OCI-LY3 (cell line): ENCODE measurements around the gene KRTAP5-3.
"Not testable (repeated sequence)": the region's sequence is repeated elsewhere in the genome, so short reads cannot be mapped to it uniquely, and the experiment has no call there.

Experiments used
- H2AFZ ChIP-seq: fragments of 200-600, 300-600 bp; shearing (Covaris generic); 2 replicates; pipeline ENCODE4 v1.6.0; 2014; ENCODE audit warnings: antibody characterized with exemption, low read depth, low read length
- H3K27ac ChIP-seq: fragments of 200-600, 300-600 bp; sonication (generic); 2 replicates; pipeline ENCODE4 v1.5.1; 2014; ENCODE audit warnings: mild to moderate bottlenecking, low read length, moderate library complexity, mixed read lengths
- H3K27me3 ChIP-seq: fragments of 200-600, 300-600 bp; sonication (generic); 2 replicates; pipeline ENCODE4 v1.6.1; 2014; ENCODE audit warnings: low read depth, low read length, mixed read lengths
- H3K36me3 ChIP-seq: fragments of 200-600, 300-600 bp; sonication (generic); replicated peaks from 2 replicates; pipeline ENCODE3; 2014; ENCODE audit warnings: low read depth, low read length, mixed read lengths
- H3K4me1 ChIP-seq: fragments of 300-600, 200-600 bp; sonication (generic); 2 replicates; pipeline ENCODE4 v1.6.1; 2014; ENCODE audit warnings: low read length, mixed read lengths
- H3K4me2 ChIP-seq: fragments of 200-600, 300-600 bp; sonication (generic); 2 replicates; pipeline ENCODE4 v1.6.1; 2014; ENCODE audit warnings: low read length, mixed read lengths
- H3K4me3 ChIP-seq: fragments of 300-600, 200-600 bp; sonication (generic); 2 replicates; pipeline ENCODE4 v1.5.1; 2014; ENCODE audit warnings: antibody characterized with exemption, mild to moderate bottlenecking, low read length, moderate library complexity
- H3K79me2 ChIP-seq: fragments of 300-600, 200-600 bp; shearing (Covaris generic); 2 replicates; pipeline ENCODE4 v1.6.1; 2014; ENCODE audit warnings: mild to moderate bottlenecking, low read length, mixed read lengths
- H3K9ac ChIP-seq: fragments of 300-600, 200-600 bp; shearing (Covaris generic); 2 replicates; pipeline ENCODE4 v1.6.0; 2014; ENCODE audit warnings: mild to moderate bottlenecking, low read length, moderate library complexity
- H3K9me3 ChIP-seq: fragments of 200-600, 300-600 bp; shearing (Covaris generic); 2 replicates; pipeline ENCODE4 v1.6.1; 2014; ENCODE audit warnings: low read length, mixed read lengths; ENCODE audit not compliant: insufficient read depth
- H4K20me1 ChIP-seq: fragments of 200-600, 300-600 bp; sonication (generic); 2 replicates; pipeline ENCODE4 v1.6.1; 2016; ENCODE audit warnings: low read length, mixed read lengths; ENCODE audit not compliant: insufficient read depth
- CTCF ChIP-seq: fragments of 200-600, 300-600 bp; sonication (generic); IDR thresholded peaks from 2 replicates; pipeline ENCODE4 v1.5.1; 2014; ENCODE audit warnings: antibody characterized with exemption, low read length, low read depth
- EZH2phosphoT487 ChIP-seq: fragments of 200-600 bp; shearing (Covaris generic); IDR thresholded peaks from 2 replicates; pipeline ENCODE4 v1.6.1; 2018; ENCODE audit warnings: antibody characterized with exemption, mixed run types, low read depth

The KRTAP5-3 gene

GRCh38 chr11:1622086-1622485 lies 13.8 kb upstream of the KRTAP5-3 start, which contains the start of gene KRTAP5-4:
TSS of gene KRTAP5-4 (minus strand) at chr11:1622138. CDS start at chr11:1622093, 45 bp downstream.
- Histone ChIP-seq H3K4me3 (no peak within 1 kb of the TSS), H3K4me1 (no peaks in the 10 kb centered on the region), H3K36me3 (no peaks in the 10 kb centered on the region), H3K9me3 (no peaks in the 10 kb centered on the region), H3K27ac (no peak within 1 kb of the TSS), H4K20me1 (no peaks in the 10 kb centered on the region), H3K27me3 (peaks cover 39% of the 10 kb centered on the region), H3K9ac (no peak within 1 kb of the TSS), H3K4me2 (no peak within 1 kb of the TSS), H3K79me2 (no peaks in the 10 kb centered on the region), H2AFZ (no peak within 1 kb of the TSS)
- TF ChIP-seq EZH2phosphoT487 (no peak), CTCF (no peak)

DNA sequence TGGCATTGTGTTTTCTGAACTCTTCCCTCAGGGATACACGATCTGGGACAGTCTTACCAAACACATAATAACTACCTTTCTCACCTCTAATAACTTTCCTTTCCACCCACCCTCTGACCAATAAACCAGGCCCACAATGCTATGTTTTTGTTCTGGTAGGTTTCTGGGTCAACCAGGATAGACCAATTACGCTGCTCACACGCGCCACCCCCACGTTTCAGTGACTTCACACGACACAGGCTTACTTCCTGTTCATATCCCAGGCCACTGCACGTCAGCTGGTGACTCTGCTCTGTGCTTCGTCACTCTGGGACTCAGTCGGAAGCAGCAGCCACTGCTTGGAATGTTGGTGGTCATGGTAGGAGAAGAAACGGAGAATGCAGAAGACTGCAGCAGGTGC lies 11.2 kb upstream of the KRTAP5-3 start:
- Histone ChIP-seq H3K79me2 (no peaks in the 10 kb centered on the region), H3K4me2 (peak overlapping the region; percentile 16), H3K4me1 (no peaks in the 10 kb centered on the region), H2AFZ (0 out of 2 replicates have a peak overlapping the region, but pooled peaks have one; percentile 39), H3K27ac (no peak overlapping the region), H3K27me3 (peaks cover 38% of the 10 kb centered on the region), H3K9me3 (no peaks in the 10 kb centered on the region), H3K9ac (no peak overlapping the region), H3K36me3 (no peaks in the 10 kb centered on the region), H4K20me1 (no peaks in the 10 kb centered on the region), H3K4me3 (no peak overlapping the region; the same call in 1 of the 2 replicates)
- no peak for TF ChIP-seq CTCF
- TF ChIP-seq EZH2phosphoT487, result no peak

GRCh38 chr11:1618231-1618630 lies 10.0 kb upstream of the KRTAP5-3 start:
- TF ChIP-seq CTCF, result no peak
- no peak for TF ChIP-seq EZH2phosphoT487
- Histone ChIP-seq H3K27me3 (peaks cover 36% of the 10 kb centered on the region), H3K27ac (no peak overlapping the region), H3K9ac (no peak overlapping the region), H3K4me1 (no peaks in the 10 kb centered on the region), H3K36me3 (no peaks in the 10 kb centered on the region), H2AFZ (no peak overlapping the region), H3K4me2 (no peak overlapping the region), H3K9me3 (no peaks in the 10 kb centered on the region), H3K4me3 (no peak overlapping the region), H4K20me1 (no peaks in the 10 kb centered on the region), H3K79me2 (no peaks in the 10 kb centered on the region)

GRCh38 chr11:1607901-1608300 lies 362 bp downstream of the KRTAP5-3 start:
- H3K9me3 ChIP-seq, H3K4me2 ChIP-seq, H3K4me3 ChIP-seq, H4K20me1 ChIP-seq, H2AFZ ChIP-seq, H3K79me2 ChIP-seq, H3K27ac ChIP-seq, H3K36me3 ChIP-seq, H3K9ac ChIP-seq: not testable (repeated sequence)
- H3K27me3 ChIP-seq, result peaks cover 35% of the 10 kb centered on the region
- peaks cover 17% of the 10 kb centered on the region for H3K4me1 ChIP-seq

DNA sequence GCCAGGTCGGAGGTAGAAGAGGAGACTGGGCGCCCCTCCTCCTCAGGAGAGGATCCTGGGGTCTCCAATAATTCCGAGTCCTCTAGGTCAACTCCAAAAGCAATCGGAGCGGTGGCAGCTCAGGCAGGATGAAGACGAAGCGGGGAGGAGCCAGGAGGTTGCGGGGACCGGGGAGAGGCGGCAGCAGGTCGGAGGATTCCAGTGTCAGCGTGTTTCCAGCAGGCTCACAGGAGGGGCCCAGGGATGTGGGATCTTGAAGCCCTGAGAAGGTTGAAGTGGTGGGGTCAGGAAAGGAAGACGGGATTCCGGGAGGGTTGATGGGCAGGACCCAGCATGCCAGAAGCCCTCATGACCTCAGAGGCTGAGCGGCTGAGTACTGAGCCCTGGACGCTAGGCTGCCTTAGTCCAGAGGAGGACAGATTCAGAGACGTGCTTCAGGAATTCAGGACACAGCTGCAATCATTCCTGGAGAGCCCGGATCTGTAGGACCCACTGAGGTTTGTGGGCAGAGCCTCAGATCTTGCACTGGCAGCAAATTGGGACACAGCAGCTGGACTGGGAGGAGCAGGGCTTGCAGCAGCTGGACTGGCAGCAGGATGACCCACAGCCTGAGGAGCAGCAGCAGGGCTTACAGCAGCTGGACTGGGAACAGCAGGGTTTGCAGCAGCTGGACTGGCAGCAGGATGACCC lies 962 bp downstream of the KRTAP5-3 start:
- not testable (repeated sequence) for H3K79me2 ChIP-seq, H3K36me3 ChIP-seq, H3K9ac ChIP-seq, H2AFZ ChIP-seq, H4K20me1 ChIP-seq, H3K27ac ChIP-seq, H3K4me2 ChIP-seq, H3K9me3 ChIP-seq, H3K4me3 ChIP-seq
- Histone ChIP-seq H3K4me1 (peaks cover 17% of the 10 kb centered on the region), H3K27me3 (peaks cover 40% of the 10 kb centered on the region)

DNA sequence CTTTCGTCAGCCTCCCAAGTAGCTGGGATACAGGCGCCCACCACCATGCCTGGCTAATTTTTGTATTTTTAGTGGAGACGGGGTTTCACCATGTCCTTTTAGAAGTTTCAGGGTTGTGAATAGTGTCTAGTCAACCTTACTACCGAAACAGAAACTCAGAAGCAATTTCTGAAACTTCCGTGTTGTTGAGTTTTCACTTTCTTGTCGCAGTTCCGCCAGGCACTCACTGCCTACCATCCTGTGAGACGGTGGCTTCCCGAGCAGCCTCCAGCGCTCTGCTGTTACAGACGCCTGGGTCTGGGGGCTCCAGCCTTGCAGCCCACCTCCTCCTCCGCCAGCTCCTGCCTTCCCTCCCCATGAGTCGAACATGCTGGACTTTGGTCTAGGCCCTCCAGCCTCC lies 2.3 kb downstream of the KRTAP5-3 start:
- not testable (repeated sequence) for H3K79me2 ChIP-seq, H3K9me3 ChIP-seq, H3K36me3 ChIP-seq, H2AFZ ChIP-seq, H4K20me1 ChIP-seq
- peaks cover 26% of the 10 kb centered on the region for H3K4me1 ChIP-seq
- peak overlapping the region; percentile 54 for H3K4me3 ChIP-seq
- H3K9ac ChIP-seq, result peak overlapping the region; percentile 9; the same call in 1 of the 2 replicates
- H3K4me2 ChIP-seq, result peak overlapping the region; percentile 75
- H3K27me3 ChIP-seq, result peaks cover 54% of the 10 kb centered on the region
- H3K27ac ChIP-seq, result peak overlapping the region; percentile 42; the same call in 1 of the 2 replicates
